GM12878 (cell line): Measurements from ENCODE around the gene PRSS27. TPM values are rescaled to one million over a fixed set of nuclear protein-coding genes. Genes with fewer than 3 reads are reported as not detected.

Source experiments
- BCL11A ChIP-seq: IDR thresholded peaks from 2 replicates; pipeline ENCODE4 v1.6.1; 2011; ENCODE audit warnings: low read depth, low read length
- BMI1 ChIP-seq: fragments of 450-650 bp; IDR thresholded peaks from 2 replicates; pipeline ENCODE4 v1.6.1; 2016; ENCODE audit warnings: mild to moderate bottlenecking, moderate library complexity, borderline replicate concordance
- CHD1 ChIP-seq: IDR thresholded peaks from 2 replicates; pipeline ENCODE4 v1.6.1; 2012; ENCODE audit warnings: low read depth, low read length, improper control_type of control experiment
- ESRRA ChIP-seq: IDR thresholded peaks from 2 replicates; pipeline ENCODE4 v1.6.1; 2012; ENCODE audit warnings: mild to moderate bottlenecking, low read length, improper control_type of control experiment
- NFYB ChIP-seq: IDR thresholded peaks from 2 replicates; pipeline ENCODE4 v1.6.1; 2011; ENCODE audit warnings: low read depth, mild to moderate bottlenecking, low read length, improper control_type of control experiment, moderate library complexity; ENCODE audit not compliant: insufficient read depth
- RUNX3 ChIP-seq: IDR thresholded peaks from 2 replicates; pipeline ENCODE4 v1.6.1; 2012; ENCODE audit warnings: low read length, inconsistent platforms
- TCF3 ChIP-seq: IDR thresholded peaks from 2 replicates; pipeline ENCODE4 v1.6.1; 2012; ENCODE audit warnings: low read depth, mild to moderate bottlenecking, low read length, borderline replicate concordance; ENCODE audit not compliant: insufficient read depth
- polyA plus RNA-seq, 11 experiments: library from polyadenylated mRNA; depleted of rRNA in 4 of 11; unstranded in 6 of 11; stranded (reverse) in 5 of 11; fragments of >200 nt; fragmentation: Nextera tagmentation in 4 of 11; fragmentation: Illumina TruSeq in 1 of 11; extraction: Ambion mirVana in 4 of 11; extraction: Trizol in 1 of 11; gene quantifications; 1 replicate in 1 of 11; 2 replicates in 10 of 11; pipeline versions ENCODE4 v1.2.1 to v1.2.3, GENCODE V29; 2011 to 2016; ENCODE audit warnings: inconsistent platforms in 2 of 11, missing spikeins in 2 of 11, low read depth in 1 of 11
- total RNA-seq, 4 experiments: library from RNA; depleted of rRNA in 3 of 4; stranded (reverse); fragments of >200 nt in 3 of 4; fragmentation: Illumina TruSeq in 1 of 4; extraction: Trizol in 1 of 4; gene quantifications; 2 replicates each; pipeline versions ENCODE4 v1.2.1 to v1.2.3, GENCODE V29; 2013 to 2021
- TF ChIP-seq, protein P1 (sequence below): fragments of 150-350 bp; IDR thresholded peaks from 2 replicates; pipeline ENCODE4 v1.6.1; 2016; ENCODE audit warnings: low read depth, low read length
- TF ChIP-seq, protein P2 (sequence below): fragments of 450-650 bp; IDR thresholded peaks from 2 replicates; pipeline ENCODE4 v1.6.1; 2016; ENCODE audit warnings: mild to moderate bottlenecking, moderate library complexity, borderline replicate concordance

The PRSS27 gene
- total and polyA plus RNA-seq, 10 of the 15 experiments (the other 5 are each of a cell fraction or from before 2014, with no cell fraction given): 0.18 to 1.8 (median 0.51) TPM; not detected in 2

DNA sequence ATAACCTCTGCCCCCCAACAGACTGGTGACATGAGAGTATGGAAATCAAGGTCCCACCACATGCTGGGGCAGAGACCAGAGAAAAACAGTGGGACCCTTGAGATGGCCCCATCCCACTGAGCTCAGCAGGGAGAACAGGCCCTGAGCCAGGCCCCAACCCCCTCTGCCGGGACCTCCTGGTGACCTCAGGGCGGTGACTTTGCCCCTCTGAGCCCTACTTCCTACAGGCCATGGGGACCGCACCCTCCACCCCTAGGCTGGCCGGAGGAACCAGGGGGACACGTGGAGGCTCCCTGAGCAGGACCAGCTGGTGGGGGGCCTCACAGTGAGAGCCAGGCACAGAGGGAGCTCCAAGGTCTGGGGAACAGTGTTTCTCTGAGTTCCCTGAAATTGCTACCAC, 18.6 kb upstream of the PRSS27 start (continued):
- TF ChIP-seq, protein P1, sequence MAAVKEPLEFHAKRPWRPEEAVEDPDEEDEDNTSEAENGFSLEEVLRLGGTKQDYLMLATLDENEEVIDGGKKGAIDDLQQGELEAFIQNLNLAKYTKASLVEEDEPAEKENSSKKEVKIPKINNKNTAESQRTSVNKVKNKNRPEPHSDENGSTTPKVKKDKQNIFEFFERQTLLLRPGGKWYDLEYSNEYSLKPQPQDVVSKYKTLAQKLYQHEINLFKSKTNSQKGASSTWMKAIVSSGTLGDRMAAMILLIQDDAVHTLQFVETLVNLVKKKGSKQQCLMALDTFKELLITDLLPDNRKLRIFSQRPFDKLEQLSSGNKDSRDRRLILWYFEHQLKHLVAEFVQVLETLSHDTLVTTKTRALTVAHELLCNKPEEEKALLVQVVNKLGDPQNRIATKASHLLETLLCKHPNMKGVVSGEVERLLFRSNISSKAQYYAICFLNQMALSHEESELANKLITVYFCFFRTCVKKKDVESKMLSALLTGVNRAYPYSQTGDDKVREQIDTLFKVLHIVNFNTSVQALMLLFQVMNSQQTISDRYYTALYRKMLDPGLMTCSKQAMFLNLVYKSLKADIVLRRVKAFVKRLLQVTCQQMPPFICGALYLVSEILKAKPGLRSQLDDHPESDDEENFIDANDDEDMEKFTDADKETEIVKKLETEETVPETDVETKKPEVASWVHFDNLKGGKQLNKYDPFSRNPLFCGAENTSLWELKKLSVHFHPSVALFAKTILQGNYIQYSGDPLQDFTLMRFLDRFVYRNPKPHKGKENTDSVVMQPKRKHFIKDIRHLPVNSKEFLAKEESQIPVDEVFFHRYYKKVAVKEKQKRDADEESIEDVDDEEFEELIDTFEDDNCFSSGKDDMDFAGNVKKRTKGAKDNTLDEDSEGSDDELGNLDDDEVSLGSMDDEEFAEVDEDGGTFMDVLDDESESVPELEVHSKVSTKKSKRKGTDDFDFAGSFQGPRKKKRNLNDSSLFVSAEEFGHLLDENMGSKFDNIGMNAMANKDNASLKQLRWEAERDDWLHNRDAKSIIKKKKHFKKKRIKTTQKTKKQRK: no peak
- TF ChIP-seq BCL11A (no peak), BMI1 (no peak), CHD1 (no peak), ESRRA (no peak), NFYB (no peak), TCF3 (no peak), RUNX3 (no peak)
- TF ChIP-seq, protein P2, sequence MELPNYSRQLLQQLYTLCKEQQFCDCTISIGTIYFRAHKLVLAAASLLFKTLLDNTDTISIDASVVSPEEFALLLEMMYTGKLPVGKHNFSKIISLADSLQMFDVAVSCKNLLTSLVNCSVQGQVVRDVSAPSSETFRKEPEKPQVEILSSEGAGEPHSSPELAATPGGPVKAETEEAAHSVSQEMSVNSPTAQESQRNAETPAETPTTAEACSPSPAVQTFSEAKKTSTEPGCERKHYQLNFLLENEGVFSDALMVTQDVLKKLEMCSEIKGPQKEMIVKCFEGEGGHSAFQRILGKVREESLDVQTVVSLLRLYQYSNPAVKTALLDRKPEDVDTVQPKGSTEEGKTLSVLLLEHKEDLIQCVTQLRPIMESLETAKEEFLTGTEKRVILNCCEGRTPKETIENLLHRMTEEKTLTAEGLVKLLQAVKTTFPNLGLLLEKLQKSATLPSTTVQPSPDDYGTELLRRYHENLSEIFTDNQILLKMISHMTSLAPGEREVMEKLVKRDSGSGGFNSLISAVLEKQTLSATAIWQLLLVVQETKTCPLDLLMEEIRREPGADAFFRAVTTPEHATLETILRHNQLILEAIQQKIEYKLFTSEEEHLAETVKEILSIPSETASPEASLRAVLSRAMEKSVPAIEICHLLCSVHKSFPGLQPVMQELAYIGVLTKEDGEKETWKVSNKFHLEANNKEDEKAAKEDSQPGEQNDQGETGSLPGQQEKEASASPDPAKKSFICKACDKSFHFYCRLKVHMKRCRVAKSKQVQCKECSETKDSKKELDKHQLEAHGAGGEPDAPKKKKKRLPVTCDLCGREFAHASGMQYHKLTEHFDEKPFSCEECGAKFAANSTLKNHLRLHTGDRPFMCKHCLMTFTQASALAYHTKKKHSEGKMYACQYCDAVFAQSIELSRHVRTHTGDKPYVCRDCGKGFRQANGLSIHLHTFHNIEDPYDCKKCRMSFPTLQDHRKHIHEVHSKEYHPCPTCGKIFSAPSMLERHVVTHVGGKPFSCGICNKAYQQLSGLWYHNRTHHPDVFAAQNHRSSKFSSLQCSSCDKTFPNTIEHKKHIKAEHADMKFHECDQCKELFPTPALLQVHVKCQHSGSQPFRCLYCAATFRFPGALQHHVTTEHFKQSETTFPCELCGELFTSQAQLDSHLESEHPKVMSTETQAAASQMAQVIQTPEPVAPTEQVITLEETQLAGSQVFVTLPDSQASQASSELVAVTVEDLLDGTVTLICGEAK: no peak
